Measurements from ENCODE around the gene EIF2AK2.

EIF2AK2 gene

GRCh38 chr2:37173741-37174140, 17.0 kb upstream of the EIF2AK2 start:
- DNase-seq, result no peak

- DNase-seq, result no peak
Measured at GRCh38 chr2:37171624-37171950, 14.8 kb upstream of the EIF2AK2 start.

- DNase-seq, result no peak
Measured at GRCh38 chr2:37168217-37168981, 11.6 kb upstream of the EIF2AK2 start.

GRCh38 chr2:37167636-37168180, 10.9 kb upstream of the EIF2AK2 start:
- DNase-seq, result no peak

- DNase-seq, result no peak
Measured at GRCh38 chr2:37164757-37165156, 8.0 kb upstream of the EIF2AK2 start.

GRCh38 chr2:37156071-37156856, 516 bp downstream of the EIF2AK2 start:
- peak in 36 of 56 donors; percentile 4 to 71 (median 40) for DNase-seq

GRCh38 chr2:37154785-37155184, 2.0 kb downstream of the EIF2AK2 start:
- DNase-seq, result no peak

- DNase-seq, result no peak
Measured at GRCh38 chr2:37153224-37153623, 3.6 kb downstream of the EIF2AK2 start.

GRCh38 chr2:37149626-37150322, 7.0 kb downstream of the EIF2AK2 start:
- no peak for DNase-seq

- no peak for DNase-seq
Measured at GRCh38 chr2:37148325-37148724, 8.5 kb downstream of the EIF2AK2 start.

GRCh38 chr2:37146062-37146461, 10.7 kb downstream of the EIF2AK2 start:
- no peak for DNase-seq

GRCh38 chr2:37143974-37144373, 12.8 kb downstream of the EIF2AK2 start:
- no peak for DNase-seq

GRCh38 chr2:37142546-37142945, 14.2 kb downstream of the EIF2AK2 start:
- DNase-seq, result no peak

GRCh38 chr2:37132914-37133313, 23.9 kb downstream of the EIF2AK2 start:
- no peak for DNase-seq

GRCh38 chr2:37125416-37125815, 31.4 kb downstream of the EIF2AK2 start:
- no peak for DNase-seq

GRCh38 chr2:37119157-37119556, 37.6 kb downstream of the EIF2AK2 start:
- no peak for DNase-seq

GRCh38 chr2:37117566-37117965, 39.2 kb downstream of the EIF2AK2 start:
- DNase-seq, result no peak

GRCh38 chr2:37111958-37112357, 44.8 kb downstream of the EIF2AK2 start:
- DNase-seq, result no peak

- DNase-seq, result no peak
Measured at GRCh38 chr2:37110306-37111212, 46.2 kb downstream of the EIF2AK2 start.

GRCh38 chr2:37109523-37109922, 47.3 kb downstream of the EIF2AK2 start:
- no peak for DNase-seq

GRCh38 chr2:37105150-37105549, 51.6 kb downstream of the EIF2AK2 start:
- DNase-seq, result no peak

All from amygdala (tissue), 56 donors.